Activated CD4-positive, alpha-beta T cell treated with anti-CD3 and anti-CD28 coated beads for 1 hour (primary cell): ENCODE measurements around the gene ARID4A.
"Not testable (repeated sequence)": the region's sequence is repeated elsewhere in the genome, so short reads cannot be mapped to it uniquely, and the experiment has no call there.

Source experiments
- DNase-seq: peaks from one replicate; pipeline ENCODE4 v3.0.0-alpha.2; 2020

The ARID4A gene

GRCh38 chr14:58296726-58297125, 1.6 kb upstream of the ARID4A start:
- no peak for DNase-seq

DNA sequence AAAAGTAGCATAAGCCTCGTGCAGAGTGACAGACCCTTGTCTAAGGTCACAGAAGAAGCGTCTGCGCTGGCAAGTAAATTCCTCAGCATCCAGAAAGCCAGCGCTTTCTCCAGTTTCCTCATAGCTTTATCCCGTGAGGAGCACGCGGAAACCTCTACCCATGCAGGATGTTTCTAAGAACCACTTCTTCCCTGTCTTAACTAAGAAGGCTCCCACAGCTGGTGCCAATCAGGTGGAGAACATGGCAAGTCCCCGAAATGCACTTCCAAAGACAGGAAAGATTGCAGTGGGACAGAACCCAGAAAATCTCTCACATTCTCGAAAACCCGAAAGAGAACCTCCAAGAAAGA, 968 bp upstream of the ARID4A start:
- no peak for DNase-seq

- DNase-seq, result peak; percentile 97
These were observed 436 bp upstream of the ARID4A start for GRCh38 chr14:58297762-58298476.

- DNase-seq, result no peak
These were observed 1.3 kb downstream of the ARID4A start for GRCh38 chr14:58299401-58300330.

GRCh38 chr14:58301416-58301815, 3.1 kb downstream of the ARID4A start:
- no peak for DNase-seq

DNA sequence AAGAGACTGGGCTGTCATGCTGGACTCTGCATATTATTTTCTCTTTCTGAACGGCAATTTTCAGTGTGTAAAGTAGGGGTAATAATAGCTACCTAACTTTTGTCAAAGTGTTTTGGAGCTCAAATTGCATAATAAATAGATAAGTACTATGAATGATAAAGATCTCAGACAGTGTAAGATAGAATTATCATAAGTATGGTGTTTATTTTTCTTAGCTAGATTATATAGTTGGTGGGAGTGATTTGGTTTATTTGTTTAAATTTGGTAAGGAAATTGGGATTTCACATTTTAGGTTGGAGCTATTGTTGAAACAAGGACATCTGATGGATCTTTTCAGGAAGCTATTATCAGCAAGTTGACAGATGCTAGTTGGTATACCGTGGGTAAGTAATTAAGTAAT, 7.4 kb downstream of the ARID4A start:
- DNase-seq, result no peak

DNA sequence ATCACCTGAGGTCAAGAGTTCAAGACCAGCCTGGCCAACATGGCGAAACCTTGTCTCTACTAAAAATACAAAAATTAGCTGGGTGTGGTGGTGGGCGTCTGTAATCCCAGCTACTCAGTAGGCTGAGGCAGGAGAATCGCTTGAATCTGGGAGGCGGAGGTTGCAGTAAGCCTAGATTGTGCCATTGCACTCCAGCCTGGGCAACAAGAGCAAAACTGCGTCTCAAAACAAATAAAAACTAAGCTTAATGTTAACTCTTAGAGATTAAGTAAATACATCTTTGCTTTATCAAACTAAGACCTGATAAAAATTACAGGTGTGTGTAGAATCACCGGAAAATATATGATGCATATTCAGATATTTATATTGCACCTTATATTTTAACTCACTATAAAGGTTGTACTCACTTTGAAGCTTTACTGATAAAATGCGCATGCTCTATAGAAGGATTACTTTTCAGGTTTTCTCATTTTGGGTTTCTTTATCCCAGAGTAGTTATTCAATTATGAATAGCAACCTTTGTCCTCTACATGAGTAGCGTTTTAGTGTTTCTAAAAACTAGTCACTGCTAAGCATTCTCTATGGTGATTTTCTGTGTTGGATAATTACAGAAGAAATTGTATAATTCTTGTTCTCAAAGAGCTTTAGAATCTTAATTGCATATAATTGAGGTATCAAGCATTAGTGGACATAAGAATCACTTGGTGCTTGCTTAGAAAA, 9.4 kb downstream of the ARID4A start:
- DNase-seq, result no peak

DNA sequence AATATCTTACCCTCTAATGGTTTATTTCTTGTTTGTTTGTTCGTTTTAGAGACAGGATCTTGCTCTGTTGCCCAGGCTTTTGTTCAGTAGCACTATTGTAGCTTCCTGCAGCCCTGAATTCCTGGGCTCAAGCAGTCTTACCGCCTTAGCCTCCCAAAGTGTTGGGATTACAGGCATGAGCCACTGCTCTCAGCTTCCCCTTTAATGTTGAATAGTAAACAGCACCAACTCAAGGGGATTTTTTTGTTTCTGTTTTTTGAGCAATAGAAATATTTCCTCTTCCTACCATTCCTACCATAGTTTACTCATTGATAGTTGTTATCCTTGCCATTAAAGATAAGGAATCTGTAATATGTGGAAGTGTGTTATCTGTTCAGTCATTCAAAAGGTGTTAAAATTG, 10.7 kb downstream of the ARID4A start:
- no peak for DNase-seq

- DNase-seq, result no peak
These were observed 15.3 kb downstream of the ARID4A start for GRCh38 chr14:58313699-58314098.

DNA sequence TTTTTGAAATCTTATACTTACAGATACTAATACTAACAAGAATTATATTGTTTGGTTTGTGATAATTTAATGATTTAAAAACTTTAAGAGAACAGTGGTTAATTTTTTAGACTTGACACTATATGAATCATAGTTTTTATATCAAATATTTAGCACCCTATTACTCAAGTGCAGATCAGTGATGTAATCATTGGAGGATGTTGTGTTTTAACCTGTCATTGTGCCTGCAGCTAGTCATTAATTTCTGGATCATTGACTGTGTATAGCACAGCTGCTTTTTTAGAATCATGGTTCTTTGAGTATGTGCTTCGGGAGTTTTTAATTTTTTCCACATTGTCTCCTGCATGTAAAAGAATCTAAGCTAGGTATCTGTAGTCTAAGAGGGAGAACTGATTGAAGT, 17.3 kb downstream of the ARID4A start:
- DNase-seq, result no peak

- no peak for DNase-seq
These were observed 28.7 kb downstream of the ARID4A start for GRCh38 chr14:58327019-58327418.

- DNase-seq, result peak; percentile 78
These were observed 32.8 kb downstream of the ARID4A start for GRCh38 chr14:58331111-58331510.

- no peak for DNase-seq
These were observed 34.2 kb downstream of the ARID4A start for GRCh38 chr14:58332561-58332960.

DNA sequence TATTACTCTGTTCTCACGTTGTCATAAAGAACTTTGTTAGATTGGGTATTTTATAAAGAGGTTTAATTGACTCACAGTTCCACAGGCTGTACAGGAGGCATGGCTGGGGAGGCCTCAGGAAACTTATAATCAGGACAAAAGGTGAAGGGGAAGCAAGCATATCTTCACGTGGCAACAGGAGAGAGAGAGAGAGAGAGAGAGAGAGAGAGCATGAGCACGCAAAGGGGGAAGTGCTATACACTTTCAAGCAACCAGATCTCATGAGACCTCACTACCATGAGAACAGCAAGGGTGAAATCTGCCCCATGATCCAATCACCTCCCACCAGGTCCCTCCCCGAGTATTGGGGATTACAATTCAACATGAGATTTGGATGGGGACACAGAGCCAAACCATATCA, 41.3 kb downstream of the ARID4A start:
- DNase-seq, result not testable (repeated sequence)

GRCh38 chr14:58341152-58341748, 42.9 kb downstream of the ARID4A start:
- DNase-seq, result no peak

DNA sequence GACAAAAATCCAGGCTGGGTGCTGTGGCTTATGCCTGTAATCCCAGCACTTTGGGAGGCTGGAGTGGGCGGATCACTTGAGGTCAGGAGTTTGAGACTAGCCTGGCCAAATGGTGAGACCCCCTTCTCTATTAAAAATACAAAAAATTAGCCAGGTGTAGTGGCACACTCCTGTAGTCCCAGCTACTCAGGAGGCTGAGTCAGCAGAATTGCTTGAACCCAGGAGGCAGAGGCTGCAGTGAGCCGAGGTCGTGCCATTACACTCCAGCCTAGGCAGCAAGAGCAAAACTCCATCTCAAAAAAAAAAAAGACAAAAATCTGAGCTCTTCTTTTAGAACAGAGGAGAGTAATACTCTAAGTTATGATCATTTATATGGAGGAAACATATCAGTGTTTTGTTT, 45.2 kb downstream of the ARID4A start:
- not testable (repeated sequence) for DNase-seq

GRCh38 chr14:58353516-58354299, 55.4 kb downstream of the ARID4A start:
- no peak for DNase-seq

DNA sequence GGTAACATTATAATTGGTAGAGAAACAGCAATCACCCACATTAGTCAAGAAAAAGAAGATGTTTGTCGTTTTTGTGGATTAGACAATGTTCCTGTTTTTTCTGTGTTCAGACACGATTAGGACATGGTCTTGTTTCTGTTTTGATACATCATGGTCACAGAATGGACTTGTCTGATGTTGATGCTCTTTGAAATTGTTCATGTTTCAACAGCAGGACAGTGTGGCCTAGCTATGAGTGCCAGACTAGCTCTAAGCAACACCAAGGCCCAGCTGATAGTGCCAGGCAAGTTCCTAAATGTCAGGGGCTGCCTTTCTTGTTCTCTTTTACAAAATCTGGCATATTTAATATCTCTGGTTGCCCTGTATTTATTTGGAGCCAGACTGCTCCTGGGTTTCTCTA, 56.5 kb downstream of the ARID4A start:
- no peak for DNase-seq

DNA sequence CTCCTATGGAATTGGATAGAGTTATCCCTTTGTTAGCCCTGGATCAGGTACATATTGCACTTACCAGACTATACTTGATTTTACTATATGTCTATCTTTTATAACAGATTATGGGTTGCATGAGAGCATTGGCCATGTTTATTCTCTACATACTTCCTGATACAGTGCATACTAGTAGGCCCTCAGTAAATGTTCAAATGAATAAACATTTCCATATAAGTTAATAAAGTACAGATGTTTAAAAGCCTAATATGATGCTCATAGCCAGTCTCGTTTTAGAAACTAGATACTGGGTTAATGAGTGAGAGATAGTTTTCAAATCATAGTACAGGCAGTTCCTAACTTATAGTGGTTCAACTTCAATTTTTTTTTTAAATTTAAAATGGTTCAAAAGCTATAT, 57.9 kb downstream of the ARID4A start:
- DNase-seq, result no peak

DNA sequence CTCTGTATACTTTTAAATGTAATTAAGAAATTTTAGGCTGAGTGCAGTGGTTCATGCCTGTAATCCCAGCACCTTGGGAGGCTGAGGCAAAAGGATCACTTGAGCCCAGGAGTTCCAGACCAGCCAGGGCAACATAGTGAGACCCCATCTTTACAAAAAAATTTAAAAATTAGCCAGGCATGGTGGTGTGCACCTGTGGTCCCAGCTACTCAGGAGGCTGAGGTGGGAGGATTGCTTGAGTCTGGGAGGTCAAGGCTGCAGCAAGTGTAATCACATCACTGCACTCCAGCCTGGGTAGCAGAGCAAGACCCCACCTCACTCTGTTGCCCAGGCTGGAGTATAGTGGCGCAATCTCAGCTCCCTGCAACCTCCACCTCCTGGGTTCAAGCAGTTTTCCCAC, 63.9 kb downstream of the ARID4A start:
- not testable (repeated sequence) for DNase-seq

DNA sequence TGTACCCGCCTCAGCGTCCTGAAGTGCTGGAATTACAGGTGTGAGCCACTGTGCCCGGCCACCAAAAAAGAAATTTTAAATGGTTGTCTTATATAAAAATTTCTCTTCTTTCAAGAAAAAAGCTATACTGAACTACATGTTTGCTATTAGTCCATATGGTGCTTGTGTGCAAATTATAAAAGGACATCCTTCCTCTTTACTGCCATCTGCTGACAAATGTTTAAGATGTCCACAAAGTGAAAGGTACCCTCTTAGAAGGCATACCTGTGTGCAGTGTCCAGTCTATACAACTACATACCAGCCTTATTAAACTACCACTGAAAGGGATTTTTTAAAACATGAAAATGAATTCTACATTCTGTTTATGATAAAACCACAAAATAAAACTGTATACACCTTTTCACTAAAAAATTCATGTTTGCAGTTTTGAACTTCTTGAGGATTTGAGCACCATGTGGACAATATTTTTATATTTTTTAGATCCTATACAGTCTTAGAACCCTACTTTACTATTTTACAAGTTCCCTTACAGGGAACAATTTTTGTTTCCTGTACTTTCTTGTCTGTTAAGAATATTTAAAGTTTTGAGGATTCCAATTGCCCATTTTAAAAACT, 64.5 kb downstream of the ARID4A start:
- no peak for DNase-seq

GRCh38 chr14:58364316-58364715, 66.0 kb downstream of the ARID4A start:
- DNase-seq, result no peak
